GM23338 (cell line): Measurements from ENCODE around the gene ATP6V1A. TPM values are rescaled to one million over a fixed set of nuclear protein-coding genes. Genes with fewer than 3 reads are reported as not detected.

Experiments used
- CREB1 ChIP-seq: fragments of 250-450 bp; sonication (Bioruptor Pico); IDR thresholded peaks from 2 replicates; pipeline ENCODE4 v1.5.0; 2020; ENCODE audit warnings: low read depth, mild to moderate bottlenecking, moderate library complexity
- EZH2phosphoT487 ChIP-seq: fragments of 200-600 bp; sonication (generic); IDR thresholded peaks from one replicate; pipeline ENCODE4 v1.8.1; 2018; ENCODE audit warnings: antibody characterized with exemption; ENCODE audit not compliant: unreplicated experiment
- JUNB ChIP-seq: IDR thresholded peaks from one replicate; pipeline ENCODE4 v1.6.1; 2016; ENCODE audit warnings: antibody characterized with exemption; ENCODE audit not compliant: unreplicated experiment
- STAT1 ChIP-seq: IDR thresholded peaks from one replicate; pipeline ENCODE4 v1.6.1; 2016; ENCODE audit warnings: antibody characterized with exemption; ENCODE audit not compliant: unreplicated experiment
- ZNF114 ChIP-seq: fragments of 250-450 bp; sonication (Bioruptor Pico); IDR thresholded peaks from 2 replicates; pipeline ENCODE4 v1.5.0; 2020; ENCODE audit warnings: mild to moderate bottlenecking, moderate library complexity
- polyA plus RNA-seq: library from polyadenylated mRNA; unstranded; fragments of >200 nt; fragmentation: Nextera tagmentation; extraction: Ambion mirVana; gene quantifications from 2 replicates; pipeline ENCODE4 v1.2.1, GENCODE V29; 2016
- total RNA-seq: library from RNA; depleted of rRNA; stranded (reverse); fragments of >200 nt; shearing (Covaris generic); gene quantifications from 2 replicates; pipeline ENCODE4 v1.2.3, GENCODE V29; 2014
- TF ChIP-seq, protein P1 (sequence below): IDR thresholded peaks from 2 replicates; pipeline ENCODE4 v1.6.1; 2016; ENCODE audit warnings: antibody characterized with exemption
- TF ChIP-seq, protein P2 (sequence below): fragments of 250-450 bp; sonication (Bioruptor Pico); IDR thresholded peaks from 2 replicates; pipeline ENCODE4 v1.5.0; 2020; ENCODE audit warnings: mild to moderate bottlenecking, moderate library complexity

The ATP6V1A gene
- total and polyA plus RNA-seq, 2 experiments from 2014 or later: 38.0 to 87.3 TPM

DNA sequence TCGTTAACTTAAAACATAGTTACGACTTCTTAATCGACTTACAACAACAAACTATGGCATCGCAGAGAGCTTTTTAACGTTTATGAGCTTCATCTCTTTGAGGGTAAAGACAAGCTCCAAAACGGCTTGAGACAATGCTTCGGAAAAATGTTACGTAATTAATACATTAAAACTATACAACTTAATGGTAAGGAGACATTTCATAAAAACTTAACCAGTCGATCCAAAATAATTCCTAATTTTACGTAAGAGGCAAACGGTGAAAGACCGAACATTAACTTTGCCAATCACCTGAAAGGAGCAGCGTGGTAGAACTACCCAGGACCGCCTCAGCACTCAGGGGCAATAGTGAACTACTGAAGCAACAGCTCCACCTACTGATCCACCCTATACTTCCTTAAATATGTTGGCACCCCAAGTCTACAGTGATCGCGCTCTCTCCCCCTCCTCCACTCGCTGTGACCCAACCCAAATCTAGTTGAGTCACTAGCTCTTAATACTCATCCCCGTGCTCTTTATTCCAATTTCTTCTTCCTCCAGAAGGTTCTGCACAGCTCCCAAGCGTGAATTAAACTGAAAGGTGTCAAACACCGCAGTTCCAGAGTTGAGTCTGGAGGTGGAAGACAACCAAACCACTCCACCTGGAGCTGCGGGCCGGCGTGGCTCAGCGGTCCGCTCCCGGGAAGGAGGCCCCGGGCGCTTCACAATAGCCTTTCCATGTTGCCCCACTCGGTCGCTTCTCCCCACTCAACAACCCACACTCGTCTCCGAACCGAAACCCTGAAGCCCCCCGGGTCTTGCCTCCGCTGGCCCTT lies 1.7 kb upstream of the ATP6V1A start (continued):
- TF ChIP-seq, protein P1, sequence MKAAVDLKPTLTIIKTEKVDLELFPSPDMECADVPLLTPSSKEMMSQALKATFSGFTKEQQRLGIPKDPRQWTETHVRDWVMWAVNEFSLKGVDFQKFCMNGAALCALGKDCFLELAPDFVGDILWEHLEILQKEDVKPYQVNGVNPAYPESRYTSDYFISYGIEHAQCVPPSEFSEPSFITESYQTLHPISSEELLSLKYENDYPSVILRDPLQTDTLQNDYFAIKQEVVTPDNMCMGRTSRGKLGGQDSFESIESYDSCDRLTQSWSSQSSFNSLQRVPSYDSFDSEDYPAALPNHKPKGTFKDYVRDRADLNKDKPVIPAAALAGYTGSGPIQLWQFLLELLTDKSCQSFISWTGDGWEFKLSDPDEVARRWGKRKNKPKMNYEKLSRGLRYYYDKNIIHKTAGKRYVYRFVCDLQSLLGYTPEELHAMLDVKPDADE: no peak
- TF ChIP-seq STAT1 (no peak), ZNF114 (no peak), CREB1 (no peak), EZH2phosphoT487 (no peak), JUNB (no peak)
- TF ChIP-seq, protein P2, sequence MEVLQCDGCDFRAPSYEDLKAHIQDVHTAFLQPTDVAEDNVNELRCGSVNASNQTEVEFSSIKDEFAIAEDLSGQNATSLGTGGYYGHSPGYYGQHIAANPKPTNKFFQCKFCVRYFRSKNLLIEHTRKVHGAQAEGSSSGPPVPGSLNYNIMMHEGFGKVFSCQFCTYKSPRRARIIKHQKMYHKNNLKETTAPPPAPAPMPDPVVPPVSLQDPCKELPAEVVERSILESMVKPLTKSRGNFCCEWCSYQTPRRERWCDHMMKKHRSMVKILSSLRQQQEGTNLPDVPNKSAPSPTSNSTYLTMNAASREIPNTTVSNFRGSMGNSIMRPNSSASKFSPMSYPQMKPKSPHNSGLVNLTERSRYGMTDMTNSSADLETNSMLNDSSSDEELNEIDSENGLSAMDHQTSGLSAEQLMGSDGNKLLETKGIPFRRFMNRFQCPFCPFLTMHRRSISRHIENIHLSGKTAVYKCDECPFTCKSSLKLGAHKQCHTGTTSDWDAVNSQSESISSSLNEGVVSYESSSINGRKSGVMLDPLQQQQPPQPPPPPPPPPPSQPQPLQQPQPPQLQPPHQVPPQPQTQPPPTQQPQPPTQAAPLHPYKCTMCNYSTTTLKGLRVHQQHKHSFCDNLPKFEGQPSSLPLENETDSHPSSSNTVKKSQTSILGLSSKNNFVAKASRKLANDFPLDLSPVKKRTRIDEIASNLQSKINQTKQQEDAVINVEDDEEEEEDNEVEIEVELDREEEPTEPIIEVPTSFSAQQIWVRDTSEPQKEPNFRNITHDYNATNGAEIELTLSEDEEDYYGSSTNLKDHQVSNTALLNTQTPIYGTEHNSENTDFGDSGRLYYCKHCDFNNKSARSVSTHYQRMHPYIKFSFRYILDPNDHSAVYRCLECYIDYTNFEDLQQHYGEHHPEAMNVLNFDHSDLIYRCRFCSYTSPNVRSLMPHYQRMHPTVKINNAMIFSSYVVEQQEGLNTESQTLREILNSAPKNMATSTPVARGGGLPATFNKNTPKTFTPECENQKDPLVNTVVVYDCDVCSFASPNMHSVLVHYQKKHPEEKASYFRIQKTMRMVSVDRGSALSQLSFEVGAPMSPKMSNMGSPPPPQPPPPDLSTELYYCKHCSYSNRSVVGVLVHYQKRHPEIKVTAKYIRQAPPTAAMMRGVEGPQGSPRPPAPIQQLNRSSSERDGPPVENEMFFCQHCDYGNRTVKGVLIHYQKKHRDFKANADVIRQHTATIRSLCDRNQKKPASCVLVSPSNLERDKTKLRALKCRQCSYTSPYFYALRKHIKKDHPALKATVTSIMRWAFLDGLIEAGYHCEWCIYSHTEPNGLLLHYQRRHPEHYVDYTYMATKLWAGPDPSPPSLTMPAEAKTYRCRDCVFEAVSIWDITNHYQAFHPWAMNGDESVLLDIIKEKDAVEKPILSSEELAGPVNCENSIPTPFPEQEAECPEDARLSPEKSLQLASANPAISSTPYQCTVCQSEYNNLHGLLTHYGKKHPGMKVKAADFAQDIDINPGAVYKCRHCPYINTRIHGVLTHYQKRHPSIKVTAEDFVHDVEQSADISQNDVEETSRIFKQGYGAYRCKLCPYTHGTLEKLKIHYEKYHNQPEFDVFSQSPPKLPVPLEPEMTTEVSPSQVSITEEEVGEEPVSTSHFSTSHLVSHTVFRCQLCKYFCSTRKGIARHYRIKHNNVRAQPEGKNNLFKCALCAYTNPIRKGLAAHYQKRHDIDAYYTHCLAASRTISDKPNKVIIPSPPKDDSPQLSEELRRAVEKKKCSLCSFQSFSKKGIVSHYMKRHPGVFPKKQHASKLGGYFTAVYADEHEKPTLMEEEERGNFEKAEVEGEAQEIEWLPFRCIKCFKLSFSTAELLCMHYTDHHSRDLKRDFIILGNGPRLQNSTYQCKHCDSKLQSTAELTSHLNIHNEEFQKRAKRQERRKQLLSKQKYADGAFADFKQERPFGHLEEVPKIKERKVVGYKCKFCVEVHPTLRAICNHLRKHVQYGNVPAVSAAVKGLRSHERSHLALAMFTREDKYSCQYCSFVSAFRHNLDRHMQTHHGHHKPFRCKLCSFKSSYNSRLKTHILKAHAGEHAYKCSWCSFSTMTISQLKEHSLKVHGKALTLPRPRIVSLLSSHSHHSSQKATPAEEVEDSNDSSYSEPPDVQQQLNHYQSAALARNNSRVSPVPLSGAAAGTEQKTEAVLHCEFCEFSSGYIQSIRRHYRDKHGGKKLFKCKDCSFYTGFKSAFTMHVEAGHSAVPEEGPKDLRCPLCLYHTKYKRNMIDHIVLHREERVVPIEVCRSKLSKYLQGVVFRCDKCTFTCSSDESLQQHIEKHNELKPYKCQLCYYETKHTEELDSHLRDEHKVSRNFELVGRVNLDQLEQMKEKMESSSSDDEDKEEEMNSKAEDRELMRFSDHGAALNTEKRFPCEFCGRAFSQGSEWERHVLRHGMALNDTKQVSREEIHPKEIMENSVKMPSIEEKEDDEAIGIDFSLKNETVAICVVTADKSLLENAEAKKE (CRISPR knock-in tag): no peak
